Kidney (tissue), 14 donors: Measurements from ENCODE around the gene TRAF1. TPM values are rescaled to one million over a fixed set of nuclear protein-coding genes. Genes with fewer than 3 reads are reported as not detected.
A peak's percentile ranks its signal among the peaks of the same experiment; 100 is the strongest.

Source experiments
- DNase-seq, 5 donors: peaks; one replicate each; pipeline ENCODE4 v3.0.0-alpha.2; 2013 to 2020
- FAIRE-seq: peaks from 2 replicates; lab custom pipeline; 2012; peaks lifted over from hg19 to GRCh38; lab: Jason Lieb, UNC
- H3K27ac ChIP-seq, 2 donors: one replicate each; pipeline ENCODE4 v1.7.0; 2013; ENCODE audit warnings: low read depth in 2 of 2, low read length in 2 of 2, inconsistent platforms in 1 of 2
- H3K27me3 ChIP-seq: one replicate; pipeline ENCODE4 v1.7.1; 2013; ENCODE audit warnings: low read length, inconsistent platforms; ENCODE audit not compliant: control insufficient read depth, insufficient read depth
- H3K36me3 ChIP-seq, 3 donors: one replicate each; pipeline versions ENCODE4 v1.7.0 to v1.7.1; 2013; ENCODE audit warnings: low read length in 3 of 3, control low read depth in 1 of 3, inconsistent platforms in 1 of 3; ENCODE audit not compliant: insufficient read depth in 3 of 3, control insufficient read depth in 2 of 3
- H3K4me1 ChIP-seq, 3 donors: one replicate each; pipeline versions ENCODE4 v1.7.0 to v1.7.1; 2013; ENCODE audit warnings: low read length in 3 of 3, inconsistent platforms in 1 of 3, low read depth in 1 of 3; ENCODE audit not compliant: control insufficient read depth in 2 of 3, insufficient read depth in 2 of 3
- H3K4me3 ChIP-seq, 3 donors: one replicate each; pipeline versions ENCODE4 v1.7.0 to v1.8.1; 2013; ENCODE audit warnings: low read length in 3 of 3, control low read depth in 1 of 3, inconsistent platforms in 1 of 3
- H3K9ac ChIP-seq, 3 donors: one replicate each; pipeline versions ENCODE4 v1.7.0 to v1.7.1; 2013; ENCODE audit warnings: low read length in 3 of 3, control low read depth in 1 of 3, inconsistent platforms in 1 of 3
- H3K9me3 ChIP-seq, 3 donors: one replicate each; pipeline versions ENCODE4 v1.7.0 to v1.7.1; 2013; ENCODE audit warnings: low read length in 3 of 3, control low read depth in 1 of 3, inconsistent platforms in 1 of 3; ENCODE audit not compliant: control insufficient read depth in 2 of 3, insufficient read depth in 1 of 3
- CTCF ChIP-seq: IDR thresholded peaks from 3 replicates; pipeline ENCODE4 v1.5.1; 2012; ENCODE audit warnings: mild to moderate bottlenecking, moderate library complexity, borderline replicate concordance; ENCODE audit not compliant: insufficient read depth; ENCODE audit errors: extremely low read depth
- intact Hi-C: fragments of 100-400 bp; cut with DNase I; formaldehyde crosslinking; loops from one replicate; pipeline ENCODE4 v1.11.1; 2022
- polyA plus RNA-seq: library from polyadenylated mRNA; stranded (reverse); fragments of 350-450 nt; fragmentation: Illumina TruSeq; extraction: RNeasy Lipid Tissue Mini Kit (QIAGEN cat#74804); gene quantifications from one replicate; pipeline ENCODE4 v1.2.3, GENCODE V29; 2014; ENCODE audit warnings: low read depth, low replicate concordance; ENCODE audit not compliant: insufficient read depth
- total RNA-seq: library from RNA; stranded (reverse); fragmentation: NEBNext Ultra II Directional; extraction: Animal tissue kit (Norgen Biotek cat#: 25700); gene quantifications from one replicate; pipeline ENCODE4 v1.2.1, GENCODE V29; 2021
- donor health status: control.
- donor health status: control.
- donor health status: control.
- donor health status: control.
- donor health status: control.
- donor health status: DM: yes; HTN: yes; CAD: no.
- donor health status: Normal renal cell carcinoma (clear cell type).

Gene TRAF1
- total and polyA plus RNA-seq, 2 donors from 2014 or later: 3.1 to 10.9 TPM

- Histone ChIP-seq H3K27ac (peak overlapping the region; percentile 44 to 86), H3K4me1 (peaks cover 0 to 27% (median 14%) of the 10 kb centered on the region in 3 donors), H3K4me3 (no peak overlapping the region), H3K9me3 (no peaks in the 10 kb centered on the region), H3K36me3 (no peaks in the 10 kb centered on the region), H3K9ac (peak overlapping the region in 1 of 3 donors; percentile 52), H3K27me3 (no peaks in the 10 kb centered on the region)
- FAIRE-seq (peak; percentile 13), DNase-seq (peak; percentile 84 to 96 (median 90))
- peak; percentile 93 for TF ChIP-seq CTCF
- intact Hi-C loops: no loop called here
Measured at GRCh38 chr9:120936011-120936763, 9.6 kb upstream of the TRAF1 start.

- FAIRE-seq (no peak), DNase-seq (peak; percentile 64 to 97 (median 80))
- H3K9ac ChIP-seq: peak overlapping the region in 1 of 3 donors; percentile 52
- intact Hi-C loops: no loop called here
- no peaks in the 10 kb centered on the region for H3K36me3 ChIP-seq
- H3K9me3 ChIP-seq: no peaks in the 10 kb centered on the region
- TF ChIP-seq CTCF: no peak
- no peak overlapping the region for H3K4me3 ChIP-seq
- H3K27me3 ChIP-seq: no peaks in the 10 kb centered on the region
- peak overlapping the region; percentile 44 to 79 for H3K27ac ChIP-seq
- peaks cover 0 to 25% (median 14%) of the 10 kb centered on the region in 3 donors for H3K4me1 ChIP-seq
Measured at GRCh38 chr9:120935383-120935857, 8.8 kb upstream of the TRAF1 start.

DNA sequence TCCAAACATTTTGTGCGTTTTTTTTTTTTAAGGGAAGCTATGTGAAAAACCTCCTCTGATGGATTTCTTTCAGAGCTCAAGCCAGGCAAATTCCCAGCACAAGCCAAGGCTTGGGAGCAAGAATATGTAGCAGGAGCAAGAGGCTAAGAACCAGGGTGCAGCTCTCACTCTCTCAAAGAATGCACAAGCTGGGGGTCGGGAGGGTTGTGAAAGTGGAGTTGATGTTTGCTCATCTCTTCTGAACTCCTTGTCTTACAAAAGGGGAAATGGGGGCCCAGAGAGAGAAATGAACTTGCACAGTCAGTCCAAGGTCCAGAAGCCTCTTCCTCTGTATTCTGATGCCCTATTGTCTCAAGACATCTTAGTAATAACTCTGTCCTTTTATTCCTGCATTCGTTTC lies 7.7 kb upstream of the TRAF1 start:
- H3K27me3 ChIP-seq: no peaks in the 10 kb centered on the region
- DNase-seq: peak in 1 of 5 donors; percentile 2
- intact Hi-C loops: no loop called here
- H3K4me3 ChIP-seq: no peak overlapping the region
- H3K9ac ChIP-seq: no peak overlapping the region
- TF ChIP-seq CTCF: no peak
- H3K4me1 ChIP-seq: peaks cover 0 to 25% (median 14%) of the 10 kb centered on the region in 3 donors
- no peak overlapping the region for H3K27ac ChIP-seq
- no peak for FAIRE-seq
- no peaks in the 10 kb centered on the region for H3K36me3 ChIP-seq
- H3K9me3 ChIP-seq: no peaks in the 10 kb centered on the region
